ENCODE measurements around the gene DNPEP. TPM values are rescaled to one million over a fixed set of nuclear protein-coding genes. Genes with fewer than 3 reads are reported as not detected.

The DNPEP gene
- total and polyA plus RNA-seq, 2 of the 8 experiments (the other 6 are each of a cell fraction or from before 2014, with no cell fraction given) = 59.8 to 109 TPM

DNA sequence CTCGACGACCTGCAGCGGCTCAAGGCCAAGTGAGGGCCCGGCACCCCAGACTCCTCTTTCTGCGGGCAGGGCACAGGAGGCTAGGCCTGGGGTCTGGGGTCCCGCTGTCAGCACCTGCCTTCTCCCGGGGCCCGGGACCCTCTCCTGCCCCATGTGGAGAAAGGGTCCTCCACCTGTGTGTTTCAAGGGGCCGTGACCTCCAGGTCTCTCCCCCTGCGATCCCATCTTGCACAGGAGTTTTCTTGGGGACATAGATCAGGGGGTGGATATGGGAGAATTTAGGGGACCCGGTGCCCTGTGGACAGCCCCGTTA, 31.3 kb upstream of the DNPEP start:
- TF ChIP-seq HDAC2 (IDR thresholded peaks at IDR 0.05; ENCODE audit: borderline replicate concordance in 1 of 2, low read depth in 2 of 2, low read length in 2 of 2) (no peak), JUN (IDR thresholded peaks at IDR 0.05; ENCODE audit: low read depth, low read length) (no peak), SUZ12 (IDR thresholded peaks at IDR 0.05; ENCODE audit: low read length) (peak; percentile 45; the same call in 1 of the 2 replicates), SP2 (IDR thresholded peaks at IDR 0.05; ENCODE audit: low read length) (no peak), POLR2A (IDR thresholded peaks at IDR 0.05; ENCODE audit: control extremely low read depth in 1 of 2, low read depth in 2 of 2, low read length in 2 of 2) (no peak), RFX5 (IDR thresholded peaks at IDR 0.05; ENCODE audit: borderline replicate concordance, low read depth, low read length) (no peak), KDM4A (IDR thresholded peaks at IDR 0.05; ENCODE audit: low read depth, low read length, severe bottlenecking) (no peak), CHD1 (IDR thresholded peaks at IDR 0.05; ENCODE audit: low read depth, low read length) (no peak)
- H3K9me3 ChIP-seq (ENCODE audit: insufficient read depth in 2 of 2, low read depth in 1 of 2, low read length in 1 of 2) = no peaks in the 10 kb centered on the region
- 52% methylated on average over 9 of the region's 12 CpGs; no CpG with 5 or more reads in 1 of the 2 experiments for WGBS, 2 experiments (ENCODE audit: extremely low coverage in 1 of 2, insufficient coverage in 1 of 2, insufficient read length in 1 of 2, insufficient replicate concordance in 2 of 2, low coverage in 1 of 2, low lambda C conversion rate in 2 of 2, missing lambda C conversion rate in 1 of 2)
- peak overlapping the region; percentile 80; the same call in 1 of the 2 replicates for H2BK20ac ChIP-seq (ENCODE audit: low read length)
- H3K56ac ChIP-seq (replicated peaks; ENCODE audit: insufficient read length, low read depth, low read length) = no peak overlapping the region
- H3K14ac ChIP-seq (ENCODE audit: insufficient read length) = no peak overlapping the region
- H4K20me1 ChIP-seq (replicated peaks in 1 of 2; ENCODE audit: control insufficient read depth in 1 of 2, insufficient read depth in 2 of 2, low read length in 2 of 2) = peaks cover 0 to 2% of the 10 kb centered on the region in 2 experiments
- H3K23me2 ChIP-seq (ENCODE audit: low read depth, low read length) = peaks cover 2% of the 10 kb centered on the region
- H4K91ac ChIP-seq (replicated peaks; ENCODE audit: insufficient read length, low read length) = no peak overlapping the region
- peak overlapping the region; percentile 63; the same call in 1 of the 2 replicates for H4K8ac ChIP-seq (ENCODE audit: extremely low read depth, insufficient read depth, low read length)
- H3K79me2 ChIP-seq (ENCODE audit: control insufficient read depth in 1 of 2, insufficient read depth in 2 of 2, low read length in 2 of 2) = no peaks in the 10 kb centered on the region
- POLR2A ChIA-PET (ENCODE audit: partially characterized antibody) = interaction anchor here (1.0 to 4.6 kb wide), 4 partner anchors 15 to 77 kb away, joined by 3 to 17 read pairs (median 6); no protein-coding TSS in a partner anchor
- FAIRE-seq = no peak
- peak overlapping the region in 1 of 4 experiments; percentile 51; a peak in 3 of 8 replicates for H3K4me3 ChIP-seq (ENCODE audit: extremely low read depth in 1 of 4, insufficient read depth in 2 of 4, low read depth in 3 of 4, low read length in 4 of 4)
- peaks cover 15 to 36% (median 29%) of the 10 kb centered on the region in 4 experiments for H3K27me3 ChIP-seq (replicated peaks in 1 of 4; ENCODE audit: control insufficient read depth in 3 of 4, extremely low read depth in 1 of 4, insufficient read depth in 3 of 4, low read length in 3 of 4)
- H2BK15ac ChIP-seq (ENCODE audit: low read length) = no peak overlapping the region
- H2AFZ ChIP-seq (ENCODE audit: low read length) = no peak overlapping the region
- no peak overlapping the region; the same call in 1 of the 2 replicates for H3K18ac ChIP-seq (ENCODE audit: extremely low read depth, low read length)
- H4K5ac ChIP-seq (ENCODE audit: insufficient read length, low read depth, low read length) = no peak overlapping the region
- no peak overlapping the region for H3K9ac ChIP-seq (replicated peaks in 1 of 4; ENCODE audit: extremely low read depth in 1 of 4, low read depth in 3 of 4, low read length in 3 of 4)
- H2BK12ac ChIP-seq (ENCODE audit: low read depth, low read length) = no peak overlapping the region
- no peak for DNase-seq (ENCODE audit: low read depth in 1 of 2, low spot score in 2 of 2)
- peak overlapping the region; percentile 12 to 64; a peak in 3 of 4 replicates for H3K4me2 ChIP-seq (ENCODE audit: insufficient read depth in 1 of 2, low read depth in 2 of 2, low read length in 2 of 2)
- H2AK5ac ChIP-seq (ENCODE audit: low read depth, low read length) = no peak overlapping the region
- H3K23ac ChIP-seq (ENCODE audit: insufficient read length) = no peak overlapping the region
- no peak overlapping the region for H3K27ac ChIP-seq (ENCODE audit: low read depth, low read length)
- H3K79me1 ChIP-seq (ENCODE audit: low read depth, low read length) = no peaks in the 10 kb centered on the region
- no peaks in the 10 kb centered on the region for H3K36me3 ChIP-seq (ENCODE audit: control insufficient read depth in 2 of 4, insufficient read depth in 4 of 4, low read length in 3 of 4)
- H2BK5ac ChIP-seq (ENCODE audit: low read depth, low read length) = 0 out of 2 replicates have a peak overlapping the region, but pooled peaks have one; percentile 60
- H2BK120ac ChIP-seq (replicated peaks; ENCODE audit: low read depth, low read length) = no peak overlapping the region
- CTCF ChIA-PET (ENCODE audit: partially characterized antibody) = interaction anchor here (1.3 to 88.6 kb wide), 6 partner anchors 9 to 70 kb away, joined by 6 to 7248 read pairs (median 16); partner anchors contain the start of genes ASIC4, CHPF, GMPPA and SPEG
- H3K4me1 ChIP-seq (replicated peaks in 1 of 4; ENCODE audit: control insufficient read depth in 3 of 4, insufficient read depth in 4 of 4, low read length in 3 of 4) = peaks cover 8 to 26% (median 15%) of the 10 kb centered on the region in 4 experiments
- H3K4ac ChIP-seq (replicated peaks; ENCODE audit: insufficient read length, low read depth, low read length) = no peak overlapping the region

All from H1 (cell line).